Activated naive CD8-positive, alpha-beta T cell treated with anti-CD3 and anti-CD28 coated beads, Interleukin-2, amount 50 U/mL, for 24 hours (primary cell): ENCODE data around the gene STPG3.
A peak's percentile ranks its signal among the peaks of the same experiment; 100 is the strongest.

Source experiments
- ATAC-seq: fragments of 150-1000 bp; cut with Tn5 transposase; one replicate; pipeline ENCODE4 v1.10.0; 2021
- DNase-seq: peaks from one replicate; pipeline ENCODE4 v3.0.0; 2021
- H3K27ac Mint-ChIP-seq: one replicate; pipeline ENCODE4 v1.8.0; 2021; ENCODE audit warnings: mild to moderate bottlenecking, mixed read lengths
- H3K27me3 Mint-ChIP-seq: one replicate; pipeline ENCODE4 v1.8.0; 2021; ENCODE audit warnings: mixed read lengths
- H3K36me3 Mint-ChIP-seq: one replicate; pipeline ENCODE4 v1.8.0; 2021; ENCODE audit warnings: low read depth, mixed read lengths
- H3K4me1 Mint-ChIP-seq: one replicate; pipeline ENCODE4 v1.8.0; 2021; ENCODE audit warnings: mixed read lengths
- H3K4me3 Mint-ChIP-seq: one replicate; pipeline ENCODE4 v1.8.0; 2021; ENCODE audit warnings: mild to moderate bottlenecking, moderate library complexity, mixed read lengths
- H3K9me3 Mint-ChIP-seq: one replicate; pipeline ENCODE4 v1.8.0; 2021; ENCODE audit warnings: mixed read lengths

Gene STPG3

GRCh38 chr9:137270929-137271695, 20.0 kb downstream of the STPG3 start:
- no peak overlapping the region for H3K27ac Mint-ChIP-seq
- peak; percentile 41 for DNase-seq
- peak; percentile 35 for ATAC-seq
- peaks cover 24% of the 10 kb centered on the region for H3K4me1 Mint-ChIP-seq
- H3K27me3 Mint-ChIP-seq = no peaks in the 10 kb centered on the region
- no peaks in the 10 kb centered on the region for H3K9me3 Mint-ChIP-seq
- H3K4me3 Mint-ChIP-seq = no peak overlapping the region
- peaks cover 23% of the 10 kb centered on the region for H3K36me3 Mint-ChIP-seq

DNA sequence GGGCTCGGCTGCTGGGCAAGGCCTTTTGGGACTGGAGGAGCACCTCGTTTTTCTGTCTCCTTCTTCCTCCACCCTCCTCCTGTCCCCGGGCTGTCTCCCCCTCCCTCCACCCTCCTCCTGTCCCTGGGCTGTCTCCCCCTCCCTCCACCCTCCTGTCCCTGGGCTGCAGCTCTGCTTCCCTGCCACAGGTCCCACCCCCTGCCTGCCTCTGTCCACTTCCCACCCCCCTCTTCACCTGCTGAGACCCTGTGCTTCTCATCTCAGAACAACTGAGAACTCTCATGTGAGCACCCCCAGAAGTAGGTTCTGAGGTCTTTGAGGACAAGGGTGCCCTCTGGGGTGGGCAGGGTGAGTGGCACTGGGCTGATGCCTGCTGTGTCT, 20.6 kb downstream of the STPG3 start:
- Mint-ChIP-seq H3K27me3 (no peaks in the 10 kb centered on the region), H3K9me3 (no peaks in the 10 kb centered on the region), H3K36me3 (peaks cover 23% of the 10 kb centered on the region), H3K4me3 (no peak overlapping the region), H3K27ac (no peak overlapping the region), H3K4me1 (peaks cover 27% of the 10 kb centered on the region)
- DNase-seq (no peak), ATAC-seq (no peak)

GRCh38 chr9:137272241-137273094, 21.4 kb downstream of the STPG3 start:
- no peaks in the 10 kb centered on the region for H3K27me3 Mint-ChIP-seq
- H3K36me3 Mint-ChIP-seq = peaks cover 22% of the 10 kb centered on the region
- no peaks in the 10 kb centered on the region for H3K9me3 Mint-ChIP-seq
- no peak overlapping the region for H3K4me3 Mint-ChIP-seq
- no peak overlapping the region for H3K27ac Mint-ChIP-seq
- DNase-seq (no peak), ATAC-seq (no peak)
- H3K4me1 Mint-ChIP-seq = peaks cover 31% of the 10 kb centered on the region

- Mint-ChIP-seq H3K4me1 (peaks cover 31% of the 10 kb centered on the region), H3K27me3 (no peaks in the 10 kb centered on the region), H3K4me3 (no peak overlapping the region), H3K36me3 (peaks cover 16% of the 10 kb centered on the region), H3K27ac (no peak overlapping the region), H3K9me3 (no peaks in the 10 kb centered on the region)
- ATAC-seq (no peak), DNase-seq (no peak)
Measured at GRCh38 chr9:137273095-137273490, 22.0 kb downstream of the STPG3 start.

- Mint-ChIP-seq H3K9me3 (no peaks in the 10 kb centered on the region), H3K27ac (no peak overlapping the region), H3K4me3 (no peak overlapping the region), H3K27me3 (no peaks in the 10 kb centered on the region), H3K4me1 (peaks cover 28% of the 10 kb centered on the region), H3K36me3 (peaks cover 12% of the 10 kb centered on the region)
- DNase-seq (no peak), ATAC-seq (no peak)
Measured at GRCh38 chr9:137273611-137274320, 22.7 kb downstream of the STPG3 start.

DNA sequence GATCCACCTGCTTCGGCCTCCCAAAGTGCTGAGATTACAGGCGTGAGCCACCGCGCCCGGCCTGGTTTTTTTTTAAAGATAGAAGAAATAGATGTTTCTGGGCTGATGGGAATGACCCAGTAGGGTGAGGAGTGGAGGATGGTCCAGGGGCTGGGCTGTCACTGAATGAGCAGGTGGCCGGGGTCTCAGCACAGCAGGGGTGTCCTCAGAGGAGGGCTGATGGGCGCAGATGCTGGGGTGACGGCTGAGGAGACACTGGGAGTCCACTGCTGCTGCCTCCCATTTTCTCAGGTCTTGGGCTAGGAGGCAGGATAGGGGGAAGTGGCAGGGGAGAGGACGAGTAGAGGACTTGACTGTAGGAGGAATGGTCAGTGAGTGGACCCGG, 24.1 kb downstream of the STPG3 start:
- Mint-ChIP-seq H3K4me1 (peaks cover 26% of the 10 kb centered on the region), H3K9me3 (no peaks in the 10 kb centered on the region), H3K27ac (no peak overlapping the region), H3K36me3 (peaks cover 2% of the 10 kb centered on the region), H3K4me3 (no peak overlapping the region), H3K27me3 (no peaks in the 10 kb centered on the region)
- ATAC-seq (no peak), DNase-seq (no peak)

GRCh38 chr9:137275588-137276472, 24.7 kb downstream of the STPG3 start:
- no peaks in the 10 kb centered on the region for H3K9me3 Mint-ChIP-seq
- no peak for ATAC-seq
- no peak overlapping the region for H3K4me3 Mint-ChIP-seq
- H3K27me3 Mint-ChIP-seq = no peaks in the 10 kb centered on the region
- no peak for DNase-seq
- H3K4me1 Mint-ChIP-seq = peaks cover 23% of the 10 kb centered on the region
- H3K27ac Mint-ChIP-seq = no peak overlapping the region
- peaks cover 2% of the 10 kb centered on the region for H3K36me3 Mint-ChIP-seq

DNA sequence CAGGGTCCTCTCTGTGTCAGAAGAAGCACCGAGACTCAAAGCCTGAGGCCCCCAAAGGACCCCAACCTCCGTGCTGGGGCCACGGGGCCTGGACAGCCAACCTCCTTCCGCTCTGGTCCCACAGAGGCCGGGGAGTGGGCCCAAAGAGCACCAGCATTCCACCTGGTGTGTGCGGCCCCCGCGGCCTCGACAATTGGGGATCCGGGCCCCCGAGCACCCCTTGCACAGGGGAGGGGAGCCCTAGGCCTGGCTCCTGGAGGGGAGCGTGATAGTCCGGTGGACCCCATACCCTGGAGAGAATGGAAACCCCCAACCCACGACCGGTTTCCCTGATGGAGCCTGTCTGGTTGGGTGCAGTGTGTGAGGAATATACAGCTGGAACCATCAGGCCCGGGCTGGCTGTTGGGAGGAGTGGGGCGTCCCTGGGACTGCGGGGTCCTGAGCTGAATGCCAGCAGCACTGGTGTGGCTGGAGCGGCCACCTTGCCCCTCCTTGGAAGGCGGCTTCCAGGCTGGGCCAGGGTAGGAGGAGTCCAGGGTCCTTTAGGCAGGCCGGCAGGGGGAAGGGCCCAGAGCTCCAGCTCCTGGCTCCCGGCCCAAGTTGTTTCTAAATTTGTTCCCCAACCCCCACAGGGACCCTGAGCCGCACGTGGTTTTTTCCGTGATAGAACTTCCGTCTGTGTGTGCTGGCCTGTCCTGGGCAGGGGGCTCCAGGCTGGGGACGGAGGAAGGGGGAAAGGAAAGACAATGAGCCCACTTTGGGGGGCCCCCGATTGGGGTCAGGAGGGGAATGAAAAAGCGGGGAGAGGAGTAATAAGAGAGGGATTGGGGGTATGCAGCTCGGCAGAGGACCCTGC, 25.6 kb downstream of the STPG3 start:
- peaks cover 16% of the 10 kb centered on the region for H3K4me1 Mint-ChIP-seq
- peak overlapping the region; percentile 67 for H3K27ac Mint-ChIP-seq
- H3K4me3 Mint-ChIP-seq = peak overlapping the region; percentile 67
- no peaks in the 10 kb centered on the region for H3K27me3 Mint-ChIP-seq
- ATAC-seq (no peak), DNase-seq (no peak)
- H3K36me3 Mint-ChIP-seq = no peaks in the 10 kb centered on the region
- H3K9me3 Mint-ChIP-seq = no peaks in the 10 kb centered on the region

GRCh38 chr9:137277329-137278041, 26.4 kb downstream of the STPG3 start, which contains the start of gene TOR4A:
TSS of gene TOR4A (plus strand) at chr9:137277726. CDS start at chr9:137278690, 964 bp downstream.
- Mint-ChIP-seq H3K9me3 (no peaks in the 10 kb centered on the region), H3K4me1 (peaks cover 17% of the 10 kb centered on the region), H3K36me3 (no peaks in the 10 kb centered on the region), H3K27me3 (peaks cover 1% of the 10 kb centered on the region), H3K27ac (peak within 1 kb of the TSS; percentile 67), H3K4me3 (peak within 1 kb of the TSS; percentile 79)
- ATAC-seq (peak; percentile 73), DNase-seq (peak; percentile 69)

DNA sequence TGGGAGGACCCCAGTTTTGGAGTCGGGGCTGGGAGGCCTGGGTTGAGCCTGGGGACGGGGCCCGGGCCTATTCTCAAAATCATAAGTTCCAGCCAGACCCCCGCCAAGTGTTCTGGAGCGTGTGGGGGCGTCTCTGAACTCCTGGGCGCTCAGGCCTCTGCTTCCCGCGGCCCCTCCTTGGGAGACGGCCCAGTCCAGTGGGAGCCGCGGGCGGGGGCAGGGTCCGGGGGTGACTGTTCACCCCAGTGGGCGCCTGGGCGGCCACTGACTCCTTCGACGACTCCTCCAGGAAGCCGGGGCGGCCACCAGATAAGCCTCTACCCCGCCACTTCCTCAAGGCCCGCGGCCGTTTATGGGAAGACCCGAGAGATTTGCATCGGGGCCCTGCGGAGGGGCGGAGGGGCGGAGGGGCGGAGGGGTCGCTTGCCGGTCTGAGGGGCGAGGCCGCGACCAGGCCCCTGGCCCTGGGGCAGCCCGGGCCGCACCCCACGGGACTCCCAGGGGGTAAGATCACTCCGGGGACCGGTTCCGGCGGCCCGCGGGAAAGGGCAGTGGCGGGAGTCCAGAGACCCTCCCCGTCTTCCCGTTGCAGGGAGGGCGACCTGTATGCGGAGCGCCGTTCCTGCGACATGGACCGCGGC, 27.1 kb downstream of the STPG3 start:
- Mint-ChIP-seq H3K27me3 (peaks cover 4% of the 10 kb centered on the region), H3K4me1 (peaks cover 19% of the 10 kb centered on the region), H3K9me3 (no peaks in the 10 kb centered on the region), H3K36me3 (no peaks in the 10 kb centered on the region), H3K27ac (no peak overlapping the region), H3K4me3 (peak overlapping the region; percentile 79)
- ATAC-seq (no peak), DNase-seq (no peak)

DNA sequence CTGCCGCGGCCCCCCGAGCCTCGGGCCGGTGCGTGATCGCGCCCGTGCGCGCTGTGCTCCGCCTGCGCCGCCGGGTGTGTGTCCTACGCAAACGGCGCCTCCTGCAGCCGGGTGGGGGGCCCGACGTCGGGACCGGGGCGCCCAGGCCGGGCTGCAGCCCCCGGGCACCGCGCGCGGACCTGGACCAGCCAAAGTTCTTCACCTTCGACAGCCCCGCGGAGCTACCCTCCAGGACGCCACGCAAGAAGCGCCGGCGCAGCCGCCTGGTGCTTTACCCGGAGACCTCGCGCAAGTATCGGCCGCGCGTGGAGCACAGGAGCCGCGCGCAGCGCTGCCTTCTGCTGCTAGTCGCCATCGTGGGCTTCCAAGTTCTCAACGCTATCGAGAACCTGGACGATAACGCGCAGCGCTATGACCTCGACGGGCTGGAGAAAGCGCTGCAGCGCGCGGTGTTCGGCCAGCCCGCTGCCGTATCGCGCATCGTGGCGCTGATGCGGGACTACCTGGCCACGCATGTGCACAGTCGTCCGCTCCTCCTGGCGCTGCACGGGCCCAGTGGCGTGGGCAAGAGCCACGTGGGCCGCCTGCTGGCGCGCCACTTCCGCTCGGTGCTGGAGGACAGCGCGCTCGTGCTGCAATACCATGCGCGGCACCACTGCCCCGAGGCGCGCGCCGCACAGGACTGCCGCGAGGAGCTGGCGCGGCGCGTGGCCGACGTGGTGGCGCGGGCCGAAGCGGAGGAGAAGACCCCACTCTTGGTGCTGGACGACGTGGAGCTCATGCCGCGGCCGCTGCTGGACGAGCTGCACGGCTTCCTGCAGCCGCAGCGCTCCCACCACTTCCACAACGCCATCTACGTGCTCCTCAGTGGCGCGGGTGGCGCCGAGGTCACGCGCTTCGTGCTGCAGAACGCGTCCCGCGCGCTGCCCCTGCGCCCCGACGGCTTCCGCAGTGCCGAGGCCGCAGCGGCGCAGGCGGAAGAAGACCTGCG, 27.9 kb downstream of the STPG3 start:
- Mint-ChIP-seq H3K36me3 (no peaks in the 10 kb centered on the region), H3K27me3 (peaks cover 7% of the 10 kb centered on the region), H3K9me3 (no peaks in the 10 kb centered on the region), H3K27ac (no peak overlapping the region), H3K4me3 (no peak overlapping the region), H3K4me1 (peaks cover 19% of the 10 kb centered on the region)
- ATAC-seq (no peak), DNase-seq (no peak)
